SIG-M5 treated with dmso at 0.1 percent for 504 hours (cell line): ENCODE data around the gene DAP.
"Not testable (repeated sequence)": the region's sequence is repeated elsewhere in the genome, so short reads cannot be mapped to it uniquely, and the experiment has no call there.

Experiments
- DNase-seq: peaks from one replicate; lab custom pipeline; 2025; ENCODE audit not compliant: unreplicated experiment; lab: John Stamatoyannopoulos, UW

The DAP gene

DNA sequence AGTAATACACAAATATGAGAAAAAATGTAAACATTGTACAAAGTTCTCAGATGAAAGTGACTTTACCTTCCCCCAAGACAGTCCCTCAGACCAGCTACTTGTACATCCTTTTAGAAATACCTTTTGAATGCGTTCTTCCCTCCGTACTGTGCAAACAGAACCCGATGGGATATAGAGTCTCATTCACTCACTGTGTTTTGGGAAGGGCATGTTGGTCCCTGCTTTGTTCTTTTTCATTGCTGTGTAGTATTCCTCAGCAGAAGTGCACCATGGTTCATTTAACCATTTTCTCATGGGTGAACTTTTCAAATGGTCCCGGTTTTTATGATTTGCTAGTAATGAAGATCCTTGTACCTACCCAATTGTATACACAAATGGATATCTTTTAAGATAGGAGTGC is 102.8 kb downstream of the DAP start:
- DNase-seq = no peak

DNA sequence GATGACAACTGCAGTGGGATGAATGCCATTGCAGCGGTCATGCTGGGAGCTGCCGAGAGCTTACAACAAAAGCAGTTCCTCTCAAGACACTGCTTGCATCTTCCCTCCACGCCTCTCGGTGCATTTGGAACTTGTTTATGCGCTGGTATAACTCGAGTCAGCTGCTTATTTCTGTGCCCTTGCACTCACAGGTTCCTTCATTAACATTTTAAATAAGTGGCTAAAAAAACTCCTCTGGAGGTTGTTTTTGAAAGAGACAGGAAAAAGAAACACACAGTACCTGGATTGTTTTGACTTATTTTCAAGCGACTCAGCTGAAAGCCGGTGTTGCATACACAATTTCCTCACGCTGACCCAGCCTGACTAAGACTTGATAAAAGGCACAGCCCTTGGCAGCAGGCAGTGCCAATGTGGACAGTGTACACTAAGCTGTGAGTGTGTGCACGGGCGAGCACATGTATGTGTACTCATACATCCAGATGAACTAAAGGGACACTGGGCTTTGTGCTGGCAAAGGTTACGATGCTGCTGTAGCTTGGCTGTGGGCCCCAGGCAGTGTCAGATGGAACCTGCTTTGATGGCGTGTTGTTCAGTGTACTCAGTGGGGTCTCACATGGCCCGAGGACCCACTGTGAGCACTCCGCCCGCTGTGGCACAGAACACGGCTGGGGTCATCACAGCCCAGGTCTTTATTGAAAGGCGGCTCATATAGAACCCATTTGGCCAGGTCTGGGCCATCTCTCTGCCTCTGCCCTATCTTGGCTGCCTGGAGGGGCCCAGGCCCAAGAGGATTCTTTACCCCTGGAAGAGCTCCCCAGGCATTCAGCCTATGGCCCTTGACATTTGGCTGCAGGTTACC is 104.8 kb downstream of the DAP start:
- no peak for DNase-seq

DNA sequence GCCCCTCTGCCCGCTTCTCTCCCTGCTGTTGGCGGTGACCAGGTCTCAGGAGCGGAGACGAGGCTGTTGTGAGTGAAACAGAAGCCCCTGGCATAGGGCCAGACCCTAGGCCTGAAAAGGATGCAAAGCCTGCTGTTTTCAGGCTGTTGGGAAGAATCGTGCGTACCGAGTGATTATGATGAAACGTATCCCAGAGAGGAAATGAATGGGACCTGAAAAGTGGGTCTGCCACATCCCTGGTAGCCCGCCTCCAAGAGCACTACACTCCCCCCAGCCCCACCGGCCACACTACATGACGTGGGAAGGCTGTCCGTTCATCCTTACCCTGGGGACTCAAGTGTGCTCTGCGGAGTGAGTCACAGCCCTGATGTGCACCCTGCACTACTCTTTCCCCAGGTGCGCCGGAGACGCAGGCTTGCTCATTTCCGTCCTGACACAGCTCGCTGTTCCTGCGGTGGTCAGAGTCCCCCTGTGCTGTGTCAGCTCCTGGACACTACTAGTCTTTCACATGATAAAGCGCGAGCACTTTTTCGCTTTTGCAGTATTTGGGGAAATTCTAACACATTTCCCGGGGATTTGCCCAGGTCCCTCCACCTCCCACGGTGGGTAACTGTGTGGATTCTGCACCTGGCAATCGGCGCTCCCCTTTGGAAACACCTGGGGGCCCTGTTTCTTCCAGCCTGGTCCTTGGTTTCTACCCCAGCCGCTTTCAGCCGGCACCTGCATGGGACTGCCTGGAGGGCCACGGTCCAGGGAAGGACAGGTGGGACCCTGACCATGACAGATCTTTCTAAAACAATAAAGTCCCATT is 105.7 kb downstream of the DAP start:
- DNase-seq = no peak

DNA sequence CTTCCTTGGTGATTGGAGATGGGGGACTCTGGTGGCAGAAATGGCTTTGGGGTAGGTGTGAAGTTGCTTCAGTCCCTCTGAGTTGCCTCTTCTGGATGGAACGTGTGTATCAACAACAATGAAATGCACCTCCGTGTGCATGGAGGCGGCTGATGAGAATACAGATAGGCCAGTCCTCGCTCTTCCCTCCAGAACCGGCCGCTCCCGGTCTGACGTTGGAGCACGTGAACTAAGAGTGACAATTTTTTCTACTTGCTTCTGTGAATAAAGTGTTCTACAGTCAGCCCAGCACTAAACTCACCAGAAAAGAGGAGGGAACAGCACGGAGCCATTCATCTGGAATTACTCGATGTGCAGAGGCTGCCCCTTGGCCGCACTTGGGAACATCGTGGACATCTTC is 106.5 kb downstream of the DAP start:
- DNase-seq = no peak

DNA sequence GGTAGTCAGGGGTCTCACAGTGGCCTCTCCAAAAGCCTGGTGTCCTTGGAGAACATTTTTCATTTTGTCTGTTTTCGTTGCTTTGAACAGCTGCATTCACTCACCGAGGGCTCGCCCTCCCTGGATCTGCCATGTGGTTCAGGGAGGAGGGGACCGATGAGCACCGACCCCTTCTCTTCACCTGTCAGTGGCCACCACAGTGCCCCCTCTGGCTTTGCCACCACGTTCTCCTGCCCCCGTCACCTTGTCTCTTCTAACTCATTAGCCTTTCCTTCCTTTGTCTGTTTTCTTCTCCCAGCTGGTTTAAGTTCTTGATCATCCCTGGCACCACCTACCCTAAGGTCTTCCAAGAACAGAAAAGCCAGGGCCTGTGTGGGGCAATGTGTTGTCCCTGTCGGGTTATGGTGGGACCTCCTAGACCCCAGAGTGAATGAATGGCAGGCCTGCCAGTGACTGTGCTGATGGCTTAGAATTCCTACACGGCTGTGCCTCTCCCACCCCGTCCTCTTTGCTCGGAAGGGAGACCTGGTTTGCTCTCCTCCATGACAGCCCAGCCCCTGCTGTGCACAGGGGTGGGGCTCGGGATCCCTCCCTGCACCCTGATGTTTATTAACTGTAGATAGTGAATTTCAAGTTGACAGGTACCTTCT is 107.2 kb downstream of the DAP start:
- no peak for DNase-seq

DNA sequence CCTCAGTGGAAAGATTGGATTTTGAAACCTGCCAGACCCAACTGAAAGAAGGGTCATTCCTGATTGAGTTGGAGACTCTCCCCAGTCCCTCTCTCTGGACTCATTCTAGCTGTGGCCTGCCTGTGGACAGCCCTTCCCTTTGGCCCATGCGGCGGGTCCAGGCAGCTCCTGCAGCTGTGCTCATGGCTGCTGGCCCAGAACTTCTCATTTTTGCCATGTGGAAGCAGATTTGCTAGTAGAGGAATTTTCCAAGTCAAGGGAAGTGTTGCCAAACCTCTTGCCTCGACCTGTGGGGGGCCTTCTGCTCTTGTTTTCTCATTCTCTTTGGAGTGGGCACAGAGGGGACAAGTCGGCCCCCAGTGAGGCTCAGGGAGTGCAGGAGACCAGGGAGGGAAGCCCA is 108.0 kb downstream of the DAP start:
- no peak for DNase-seq

DNA sequence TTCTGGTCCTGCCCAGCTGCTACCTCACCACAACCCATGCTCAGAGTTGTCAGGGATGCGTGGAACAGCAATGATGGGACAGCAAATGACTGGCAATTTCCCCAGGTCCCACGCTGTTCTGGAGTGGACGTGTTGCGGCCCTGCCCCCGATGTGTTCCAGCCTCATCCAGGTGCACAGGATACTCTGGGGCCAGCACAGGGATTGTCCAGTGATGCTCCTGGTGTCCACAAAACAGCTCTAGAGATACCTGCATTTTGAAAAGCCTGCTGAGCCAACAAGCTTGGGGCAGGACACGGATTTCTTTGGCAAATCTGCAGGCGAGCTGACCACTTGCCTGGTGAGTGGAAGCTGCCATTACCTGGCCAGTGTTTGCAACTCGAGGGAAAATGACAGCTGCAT is 108.4 kb downstream of the DAP start:
- DNase-seq = no peak

DNA sequence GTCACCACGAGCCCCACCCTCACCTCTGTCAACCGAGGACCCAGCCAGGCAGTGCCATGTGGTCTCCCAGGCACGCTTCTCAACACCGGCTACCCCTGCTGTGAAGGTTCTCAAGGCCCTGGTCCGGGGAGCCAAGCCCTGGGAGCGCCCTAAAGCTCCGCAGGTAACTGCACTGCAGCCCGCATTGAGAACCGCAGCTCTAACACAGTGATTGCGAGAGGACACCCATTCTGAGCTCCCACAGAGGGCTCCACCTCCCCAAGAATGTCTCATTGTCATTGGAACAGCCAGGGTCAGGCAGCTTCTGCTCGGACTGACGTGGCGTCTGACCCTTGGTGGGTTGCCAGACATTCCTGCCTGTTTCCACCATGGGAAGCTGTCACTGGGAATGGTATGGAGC is 108.9 kb downstream of the DAP start:
- no peak for DNase-seq

DNA sequence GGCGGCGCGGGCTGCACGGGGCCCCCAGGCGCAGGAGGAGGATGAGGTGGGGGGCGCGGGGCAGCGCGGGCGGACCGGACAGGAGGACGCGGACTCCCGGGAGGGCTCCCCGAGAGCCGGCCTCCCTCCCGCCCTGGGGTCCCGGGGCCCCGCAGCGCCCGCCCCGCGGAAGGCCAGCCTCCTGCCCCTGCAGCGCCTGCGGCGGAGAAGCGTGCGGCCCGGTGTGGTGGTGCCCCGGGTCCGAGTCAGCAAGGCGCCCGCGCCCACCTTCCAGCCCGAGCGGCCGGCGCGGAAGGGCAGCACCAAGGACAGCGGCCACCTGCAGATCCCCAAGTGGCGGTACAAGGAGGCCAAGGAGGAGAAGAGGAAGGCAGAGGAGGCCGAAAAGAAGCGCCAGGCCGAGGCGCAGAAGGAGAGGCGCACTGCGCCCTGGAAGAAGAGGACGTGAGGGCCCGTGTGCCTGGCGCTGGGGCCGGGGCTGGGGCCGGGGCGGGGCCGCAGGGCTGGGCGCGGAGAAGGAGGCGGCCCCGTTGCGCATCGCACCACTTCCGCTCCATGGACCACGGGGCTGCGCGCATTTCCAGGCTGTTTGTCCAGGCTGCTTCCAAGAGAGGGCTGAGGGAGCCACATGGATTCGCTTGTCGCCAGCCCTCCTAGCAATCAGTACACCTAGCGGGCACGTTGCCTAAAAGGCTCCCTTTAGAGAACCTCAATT is 111.2 kb downstream of the DAP start:
- no peak for DNase-seq

DNA sequence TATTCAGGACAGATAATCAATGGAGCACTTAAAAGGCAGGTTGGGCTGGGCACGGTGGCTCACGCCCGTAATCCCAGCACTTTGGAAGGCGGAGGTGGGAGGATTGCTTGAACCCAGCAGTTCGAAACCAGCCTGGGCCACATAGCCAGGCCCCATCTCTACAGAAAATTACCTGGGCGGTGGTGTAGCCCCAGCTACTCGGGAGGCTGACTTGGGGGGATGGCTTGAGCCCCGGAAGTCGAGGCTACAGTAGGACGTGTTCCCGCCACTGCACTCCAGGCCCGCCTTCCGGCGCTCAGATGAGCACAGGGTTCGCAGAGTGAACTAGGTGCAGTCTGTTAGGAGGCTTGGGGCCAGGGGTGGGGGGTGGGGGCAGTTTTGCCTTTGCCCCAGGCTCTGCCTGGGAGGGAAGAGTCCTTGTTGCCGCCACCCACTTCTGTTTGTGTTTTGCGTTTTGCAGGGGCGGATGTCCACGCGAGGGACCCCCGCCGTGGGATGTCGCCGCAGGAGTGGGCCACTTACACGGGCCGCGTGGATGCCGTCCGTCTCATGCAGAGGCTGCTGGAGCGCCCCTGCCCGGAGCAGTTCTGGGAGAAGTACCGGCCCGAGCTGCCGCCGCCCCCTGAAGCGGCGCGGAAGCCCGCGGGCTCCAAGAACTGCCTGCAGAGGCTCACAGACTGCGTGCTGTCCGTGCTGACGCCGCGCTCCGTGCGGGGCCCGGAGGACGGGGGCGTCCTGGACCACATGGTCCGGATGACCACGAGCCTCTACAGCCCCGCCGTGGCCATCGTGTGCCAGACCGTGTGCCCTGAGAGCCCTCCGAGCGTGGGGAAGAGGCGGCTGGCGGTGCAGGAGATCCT is 112.0 kb downstream of the DAP start:
- no peak for DNase-seq

DNA sequence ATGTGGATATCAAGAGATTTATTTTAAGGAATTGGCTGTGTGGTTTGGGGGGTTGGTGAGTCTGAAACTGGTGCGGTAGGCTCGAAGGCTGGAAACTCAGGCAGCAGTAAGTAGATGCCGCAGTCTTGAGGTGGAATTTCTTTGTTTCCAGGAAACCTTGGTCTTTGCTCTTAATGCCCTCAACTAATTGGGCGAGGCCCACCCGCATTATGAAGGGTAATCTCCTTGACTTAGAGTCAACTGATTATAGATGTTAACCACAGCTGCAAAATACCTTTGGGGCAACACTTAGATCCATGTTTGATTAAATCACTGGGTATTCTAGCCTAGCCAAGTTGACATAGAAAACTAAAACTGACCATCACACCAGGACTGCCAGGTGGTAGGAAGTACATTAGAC is 113.4 kb downstream of the DAP start:
- DNase-seq = no peak

DNA sequence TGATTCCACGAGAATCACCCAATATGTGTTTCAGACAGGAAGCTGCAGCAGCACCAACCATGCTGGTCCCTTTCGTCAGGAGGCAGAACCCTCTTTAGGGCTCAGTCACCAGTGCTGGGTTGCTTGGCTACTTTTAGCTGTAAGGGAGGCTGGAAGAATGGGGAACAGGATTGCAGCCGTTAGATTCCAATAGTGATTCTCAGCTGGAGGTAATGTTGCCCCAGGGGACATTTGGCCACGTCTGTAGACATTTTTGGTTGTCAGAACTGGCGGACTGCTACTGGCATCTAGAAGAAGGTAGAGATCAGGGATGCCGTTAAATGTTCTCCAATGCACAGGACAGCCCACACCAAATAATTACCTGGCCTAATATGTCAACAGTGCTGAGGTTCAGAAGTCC is 115.4 kb downstream of the DAP start:
- DNase-seq = no peak

DNA sequence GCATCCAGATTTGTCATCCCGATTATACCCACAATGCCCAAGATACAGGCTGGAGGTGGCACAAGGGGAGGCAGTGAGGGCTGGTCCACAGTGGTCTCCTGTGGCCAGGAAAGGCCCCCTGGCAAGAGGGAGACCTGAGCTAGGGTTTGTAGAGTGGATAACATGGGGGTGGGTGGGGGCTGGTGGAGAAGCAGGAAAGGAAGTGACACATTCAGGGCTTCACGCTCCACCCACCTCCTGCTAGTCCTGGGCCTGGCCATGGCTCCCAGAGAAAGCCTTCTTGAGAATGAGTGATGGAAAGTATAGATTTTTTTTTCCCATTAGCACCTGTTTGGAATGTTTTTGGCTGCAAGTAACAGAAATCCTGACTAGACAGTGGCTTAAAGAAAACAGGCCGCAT is 115.9 kb downstream of the DAP start:
- DNase-seq = no peak

DNA sequence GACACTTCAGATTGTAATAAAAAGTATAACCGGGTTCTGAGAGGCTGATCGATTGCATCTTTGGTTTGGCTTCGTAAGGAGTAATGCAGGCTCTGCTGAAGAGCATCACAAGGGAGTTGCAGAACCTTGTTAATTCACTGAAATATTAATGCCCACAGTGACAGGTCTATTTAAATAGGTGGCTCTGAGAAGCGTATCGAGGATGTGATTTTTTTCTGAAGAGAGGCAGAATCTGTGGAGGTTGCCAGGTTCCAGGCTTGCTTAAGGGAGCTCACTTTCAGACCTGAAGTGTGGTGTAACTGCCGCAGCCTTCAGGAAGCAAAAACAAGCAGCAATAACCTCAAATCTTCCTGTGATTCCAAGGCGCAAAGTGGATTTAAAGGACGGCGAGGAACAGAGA is 116.8 kb downstream of the DAP start:
- no peak for DNase-seq

DNA sequence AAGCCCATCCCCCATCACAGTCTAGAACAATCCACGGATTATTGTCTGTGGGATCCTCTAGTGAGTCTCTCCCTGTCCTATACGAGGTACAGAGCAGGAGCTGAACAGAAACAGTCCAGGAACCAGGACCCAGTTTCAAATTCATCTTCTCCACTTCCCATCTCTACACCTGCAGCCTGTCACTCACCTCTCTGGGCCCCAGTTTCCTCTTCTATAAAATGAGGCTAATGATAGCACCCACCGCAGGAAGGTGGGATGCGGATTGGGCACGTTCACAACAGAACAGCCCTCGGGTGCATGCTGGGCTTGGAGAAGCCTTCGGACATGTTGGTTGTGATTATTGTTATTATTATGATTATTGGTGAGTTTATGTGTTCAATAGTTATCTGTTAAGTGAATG is 118.7 kb downstream of the DAP start:
- no peak for DNase-seq

DNA sequence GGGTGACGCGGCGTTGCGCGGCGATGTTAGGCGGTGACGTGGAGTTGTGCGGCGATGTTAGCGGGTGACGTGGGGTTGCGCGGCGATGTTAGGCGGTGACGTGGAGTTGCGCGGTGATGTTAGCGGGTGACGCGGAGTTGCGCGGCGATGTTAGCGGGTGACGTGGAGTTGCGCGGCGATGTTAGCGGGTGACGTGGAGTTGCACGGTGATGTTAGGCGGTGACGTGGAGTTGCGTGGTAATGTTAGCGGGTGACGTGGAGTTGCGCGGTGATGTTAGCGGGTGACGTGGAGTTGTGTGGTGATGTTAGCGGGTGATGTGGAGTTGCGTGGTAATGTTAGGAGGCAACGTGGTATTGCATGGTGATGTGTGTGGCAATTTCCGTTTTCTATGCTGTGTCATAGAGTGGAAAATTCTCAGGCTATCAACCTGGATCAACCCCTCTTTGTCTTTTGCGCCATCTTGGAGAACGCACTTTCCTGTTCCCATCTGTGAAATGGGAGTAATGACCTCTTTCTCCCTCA is 121.1 kb downstream of the DAP start:
- no peak for DNase-seq

DNA sequence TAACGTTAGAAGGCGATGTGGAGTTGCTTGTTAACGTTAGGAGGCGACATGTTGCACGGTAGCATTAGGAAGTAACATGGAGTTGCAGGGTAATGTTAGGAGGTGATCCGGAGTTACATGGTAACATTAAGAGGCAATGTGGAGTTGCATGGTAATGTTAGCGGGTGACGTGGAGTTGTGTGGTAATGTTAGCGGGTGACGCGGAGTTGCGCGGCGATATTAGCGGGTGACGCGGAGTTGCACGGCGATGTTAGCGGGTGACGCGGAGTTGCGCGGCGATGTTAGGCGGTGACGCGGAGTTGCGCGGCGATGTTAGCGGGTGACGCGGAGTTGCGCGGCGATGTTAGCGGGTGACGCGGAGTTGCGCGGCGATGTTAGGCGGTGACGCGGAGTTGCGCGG is 122.3 kb downstream of the DAP start:
- DNase-seq = not testable (repeated sequence)

DNA sequence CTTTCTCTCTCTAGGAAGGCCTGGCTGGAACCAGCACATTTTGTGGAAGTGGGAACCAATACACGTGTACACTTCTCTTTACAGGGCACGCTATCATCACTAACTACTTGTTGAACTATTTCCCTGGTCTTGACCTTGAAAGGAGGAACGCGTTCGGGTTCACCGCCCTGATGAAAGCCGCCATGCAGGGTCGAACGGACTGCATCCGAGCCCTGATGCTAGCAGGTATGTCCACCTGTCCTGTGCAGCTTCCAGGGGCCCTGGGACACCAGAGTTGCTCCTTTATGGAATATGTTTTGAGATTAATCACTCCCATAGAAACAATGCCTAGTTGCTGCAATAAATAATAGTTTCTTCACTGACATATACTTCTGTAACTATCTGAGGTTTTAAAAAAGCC is 123.1 kb downstream of the DAP start:
- DNase-seq = no peak

DNA sequence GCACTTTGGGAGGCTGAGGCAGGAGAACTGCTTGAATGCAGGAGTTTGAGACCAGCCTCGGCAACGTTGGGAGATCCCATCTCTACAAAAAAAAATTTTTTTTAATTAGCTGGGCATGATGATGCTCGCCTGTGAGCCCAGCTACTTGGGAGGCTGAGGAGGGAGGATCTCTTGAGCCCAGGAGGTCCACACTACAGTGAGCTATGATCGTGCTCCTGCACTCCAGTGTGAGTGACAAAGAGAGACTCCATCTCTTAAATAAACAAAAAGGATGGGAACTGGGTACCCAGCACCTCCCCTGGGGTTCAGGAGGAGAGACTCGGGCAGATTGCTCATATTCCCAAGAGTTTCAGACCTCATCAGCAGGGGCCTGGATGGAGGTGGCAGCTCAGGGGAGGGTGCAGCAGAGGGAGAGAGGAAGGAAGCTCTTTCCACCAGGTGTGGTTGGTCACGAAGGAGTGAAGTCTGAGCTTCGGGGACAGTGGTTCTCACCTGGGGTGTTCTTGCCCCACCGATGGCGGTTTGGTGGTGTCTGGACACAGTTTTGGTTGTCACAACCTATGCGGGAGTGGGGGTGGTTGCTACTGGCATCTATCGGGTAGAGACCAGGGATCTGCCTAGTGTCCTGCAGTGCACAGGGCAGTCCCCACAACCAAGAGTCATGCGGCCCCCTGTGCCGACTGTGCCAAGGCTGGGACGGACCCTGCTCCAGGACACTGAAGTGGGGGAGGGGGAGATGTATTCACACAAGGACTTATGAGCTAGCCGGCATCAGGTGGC is 124.5 kb downstream of the DAP start:
- no peak for DNase-seq
